ENCODE results near the gene ZP3.
A peak's percentile ranks its signal among the peaks of the same experiment; 100 is the strongest.
"Not testable (repeated sequence)": the region's sequence is repeated elsewhere in the genome, so short reads cannot be mapped to it uniquely, and the experiment has no call there.

The ZP3 gene

GRCh38 chr7:76405738-76406137, 19.0 kb upstream of the ZP3 start:
- no peak for DNase-seq

- DNase-seq, result no peak
Observed at GRCh38 chr7:76407718-76408117, 17.0 kb upstream of the ZP3 start.

GRCh38 chr7:76408121-76408560, 16.6 kb upstream of the ZP3 start:
- no peak for DNase-seq

GRCh38 chr7:76409537-76409936, 15.2 kb upstream of the ZP3 start, which contains the start of gene SSC4D:
SSC4D (minus strand) TSS chr7:76409697; CDS start chr7:76404439, 5,258 bp downstream.
- no peak for DNase-seq

- no peak for DNase-seq
Observed at GRCh38 chr7:76411626-76412025, 13.1 kb upstream of the ZP3 start.

GRCh38 chr7:76412249-76412648, 12.5 kb upstream of the ZP3 start:
- DNase-seq, result no peak

- DNase-seq, result not testable (repeated sequence)
Observed at GRCh38 chr7:76417654-76418310, 7.0 kb upstream of the ZP3 start.

- DNase-seq, result not testable (repeated sequence)
Observed at GRCh38 chr7:76421097-76421496, 3.7 kb upstream of the ZP3 start.

GRCh38 chr7:76423666-76424412, 911 bp upstream of the ZP3 start:
- no peak for DNase-seq

- no peak for DNase-seq
Observed at GRCh38 chr7:76425156-76425555, 406 bp downstream of the ZP3 start.

- DNase-seq, result not testable (repeated sequence)
Observed at GRCh38 chr7:76425558-76425957, 808 bp downstream of the ZP3 start.

GRCh38 chr7:76426246-76426645, 1.5 kb downstream of the ZP3 start:
- DNase-seq, result no peak

- DNase-seq, result no peak
Observed at GRCh38 chr7:76427635-76428034, 2.9 kb downstream of the ZP3 start.

- DNase-seq, result no peak
Observed at GRCh38 chr7:76428149-76428823, 3.5 kb downstream of the ZP3 start.

- DNase-seq, result no peak
Observed at GRCh38 chr7:76428868-76429805, 4.4 kb downstream of the ZP3 start.

- DNase-seq, result no peak
Observed at GRCh38 chr7:76430211-76430610, 5.5 kb downstream of the ZP3 start.

- no peak for DNase-seq
Observed at GRCh38 chr7:76430836-76431235, 6.1 kb downstream of the ZP3 start.

GRCh38 chr7:76437873-76438272, 13.1 kb downstream of the ZP3 start:
- DNase-seq, result peak; percentile 52

- not testable (repeated sequence) for DNase-seq
Observed at GRCh38 chr7:76439120-76439888, 14.6 kb downstream of the ZP3 start.

- DNase-seq, result not testable (repeated sequence)
Observed at GRCh38 chr7:76440404-76440803, 15.7 kb downstream of the ZP3 start.

- not testable (repeated sequence) for DNase-seq
Observed at GRCh38 chr7:76441792-76442191, 17.0 kb downstream of the ZP3 start.
